Measurements from ENCODE around the gene GPATCH1.

Gene GPATCH1

DNA sequence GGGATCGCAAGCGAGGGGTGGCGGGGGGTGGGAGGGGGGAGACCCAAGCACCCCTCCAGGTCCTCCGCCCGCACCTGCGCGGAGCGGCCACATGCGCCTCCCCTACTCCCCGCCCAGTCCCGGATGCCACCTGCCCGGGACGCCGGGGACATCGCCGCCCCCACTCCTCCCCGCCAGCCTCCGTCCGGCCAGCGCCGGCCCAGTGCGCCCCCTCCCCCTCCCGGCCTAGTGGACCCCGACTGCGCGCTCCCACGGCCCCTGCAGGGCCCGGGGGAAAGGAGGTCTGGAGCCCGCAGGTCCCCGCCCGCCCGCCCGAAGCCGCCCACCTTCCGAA is 16.6 kb upstream of the GPATCH1 start:
- DNase-seq, result peak; percentile 47

- peak; percentile 79 for DNase-seq
Measured at GRCh38 chr19:33064792-33065550, 16.0 kb upstream of the GPATCH1 start, which contains the start of gene RHPN2. Gene RHPN2, minus strand, starts transcription at chr19:33064888. Its CDS starts 36 bp downstream, at chr19:33064852.

DNA sequence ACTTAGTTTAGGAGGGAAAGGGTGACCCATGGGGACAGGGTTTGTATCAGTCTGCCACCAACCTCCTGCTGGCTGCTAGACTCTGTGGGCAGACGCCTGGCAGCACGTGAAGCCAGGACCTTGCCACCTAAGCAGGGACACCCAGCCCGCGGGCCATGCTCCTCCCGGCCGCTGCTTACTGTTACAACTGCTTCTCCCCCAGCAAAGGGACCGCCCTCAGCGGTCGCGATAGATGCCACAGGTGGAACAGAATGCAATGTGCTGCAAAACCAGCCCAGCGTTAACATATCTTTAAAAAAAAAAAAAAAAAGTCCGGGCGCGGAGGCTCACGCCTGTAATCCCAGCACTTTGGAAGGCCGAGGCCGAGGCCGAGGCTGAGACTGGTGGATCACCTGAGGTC is 14.4 kb upstream of the GPATCH1 start:
- DNase-seq, result no peak

- no peak for DNase-seq
Measured at GRCh38 chr19:33067121-33067520, 13.9 kb upstream of the GPATCH1 start.

GRCh38 chr19:33071887-33072286 is 9.1 kb upstream of the GPATCH1 start:
- DNase-seq, result no peak

DNA sequence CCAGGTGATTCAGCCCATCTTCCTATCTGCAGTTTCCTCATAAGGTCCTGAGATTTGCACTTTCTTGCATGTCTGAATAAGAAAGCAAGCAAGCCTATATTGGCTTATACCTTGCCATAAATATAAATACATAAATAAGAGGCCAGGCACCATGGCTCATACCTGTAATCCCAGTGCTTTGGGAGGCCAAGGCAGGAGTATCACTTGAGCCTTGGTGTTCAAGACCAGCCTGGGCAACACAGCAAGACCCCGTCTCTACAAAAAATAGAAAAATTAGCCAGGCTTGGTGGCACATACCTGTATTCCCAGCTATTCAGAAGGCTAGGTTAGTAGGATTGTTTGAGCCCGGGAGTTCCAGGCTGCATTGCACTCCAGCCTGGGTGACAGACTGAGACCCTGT is 5.5 kb upstream of the GPATCH1 start:
- DNase-seq, result no peak

DNA sequence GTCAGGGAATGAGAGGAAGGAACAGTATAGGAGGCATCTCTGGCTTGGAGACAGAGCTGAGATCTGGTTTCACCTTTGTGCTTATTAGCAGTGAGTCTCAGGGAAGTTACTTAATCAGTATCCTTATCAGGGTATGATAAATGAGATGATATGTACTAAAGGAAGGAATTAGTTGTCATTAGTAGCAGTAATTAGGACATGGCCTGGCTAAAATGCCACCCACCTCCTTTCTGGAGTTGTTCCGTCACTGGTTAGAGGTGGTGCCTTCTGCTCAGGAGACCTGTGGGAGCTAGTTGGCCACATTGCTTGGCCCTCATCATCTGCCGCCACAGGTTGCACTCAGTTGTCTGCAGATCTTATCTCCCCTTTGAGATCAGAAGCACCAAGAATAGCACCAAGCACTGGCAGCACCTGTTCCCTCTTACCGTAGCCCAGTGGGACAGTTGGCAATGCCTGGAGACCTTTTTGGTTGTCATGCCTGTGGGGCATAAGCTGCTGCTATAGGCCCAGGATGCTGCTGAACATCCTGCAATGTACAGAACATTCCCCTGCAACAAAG is 4.7 kb downstream of the GPATCH1 start:
- no peak for DNase-seq

- no peak for DNase-seq
Measured at GRCh38 chr19:33086955-33087354, 6.0 kb downstream of the GPATCH1 start.

- no peak for DNase-seq
Measured at GRCh38 chr19:33089010-33089409, 8.0 kb downstream of the GPATCH1 start.

GRCh38 chr19:33090179-33090578 is 9.2 kb downstream of the GPATCH1 start:
- no peak for DNase-seq

GRCh38 chr19:33093420-33094210 is 12.6 kb downstream of the GPATCH1 start:
- no peak for DNase-seq

DNA sequence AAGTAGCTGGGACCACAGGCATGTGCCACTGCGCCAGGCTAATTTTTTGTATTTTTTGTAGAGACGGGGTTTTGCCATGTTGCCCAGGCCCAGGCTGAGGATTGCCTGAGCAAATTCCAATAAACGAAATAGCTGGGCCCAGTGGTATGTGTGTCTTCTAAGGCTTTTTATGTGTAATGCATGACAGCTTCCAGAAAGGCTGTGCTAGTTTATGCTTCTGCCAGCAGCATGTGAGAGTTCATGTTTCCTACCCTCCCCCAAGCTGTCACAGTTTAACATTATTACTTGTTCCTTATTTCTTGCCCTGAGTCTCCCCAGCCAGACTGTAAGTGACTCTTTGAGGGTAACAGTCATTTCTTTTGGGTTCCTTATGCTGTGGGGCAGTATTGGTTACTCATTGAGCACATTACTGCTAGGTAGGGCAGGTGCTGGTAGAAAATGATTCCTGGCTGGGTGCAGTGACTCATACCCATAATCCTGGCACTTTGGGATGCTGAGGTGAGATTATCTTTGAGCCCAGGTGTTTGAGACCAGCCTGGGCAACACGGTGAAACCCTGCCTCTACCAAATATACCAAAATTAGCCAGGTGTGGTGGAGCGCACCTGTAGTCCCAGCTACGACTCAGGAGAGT is 13.6 kb downstream of the GPATCH1 start:
- no peak for DNase-seq

DNA sequence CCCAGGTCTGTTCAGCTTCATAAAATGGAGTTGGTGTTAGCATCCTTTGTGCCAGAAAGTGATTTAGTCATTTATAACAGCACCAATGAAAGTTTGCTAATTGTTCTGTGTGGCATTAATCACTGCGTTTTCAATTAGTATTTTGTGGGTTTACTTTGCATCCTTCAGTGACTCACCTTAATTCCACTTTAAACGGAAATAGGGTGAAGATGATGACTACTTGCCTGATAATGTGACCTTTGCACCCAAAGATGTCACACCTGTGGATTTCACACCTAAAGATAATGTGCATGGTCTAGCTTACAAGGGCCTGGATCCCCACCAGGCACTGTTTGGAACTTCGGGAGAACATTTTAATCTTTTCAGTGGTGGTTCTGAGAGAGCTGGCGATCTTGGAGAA is 15.0 kb downstream of the GPATCH1 start:
- DNase-seq, result no peak

GRCh38 chr19:33098055-33098534 is 17.1 kb downstream of the GPATCH1 start:
- DNase-seq, result no peak

GRCh38 chr19:33100894-33101644 is 20.1 kb downstream of the GPATCH1 start:
- DNase-seq, result no peak

GRCh38 chr19:33102893-33103292 is 21.9 kb downstream of the GPATCH1 start:
- DNase-seq, result no peak

- no peak for DNase-seq
Measured at GRCh38 chr19:33108161-33108560, 27.2 kb downstream of the GPATCH1 start.

GRCh38 chr19:33110137-33110910 is 29.3 kb downstream of the GPATCH1 start:
- DNase-seq, result no peak

DNA sequence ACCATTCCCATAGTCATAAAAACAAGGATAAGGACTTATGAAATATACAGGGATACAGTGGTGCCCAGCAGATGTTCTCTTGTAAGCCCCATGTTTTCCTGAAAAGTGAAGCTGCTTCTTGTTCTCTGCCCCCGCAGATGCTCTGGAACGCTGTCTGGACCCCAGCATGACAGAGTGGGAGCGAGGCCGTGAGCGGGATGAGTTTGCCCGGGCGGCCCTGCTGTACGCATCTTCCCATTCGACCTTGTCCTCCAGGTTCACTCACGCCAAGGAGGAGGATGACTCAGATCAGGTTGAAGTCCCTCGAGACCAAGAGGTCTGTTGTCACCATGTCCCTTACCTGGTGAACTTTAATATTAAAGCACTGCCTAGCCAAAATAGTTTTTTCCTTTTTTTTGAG is 30.6 kb downstream of the GPATCH1 start:
- DNase-seq, result no peak

- no peak for DNase-seq
Measured at GRCh38 chr19:33114312-33114711, 33.3 kb downstream of the GPATCH1 start.

DNA sequence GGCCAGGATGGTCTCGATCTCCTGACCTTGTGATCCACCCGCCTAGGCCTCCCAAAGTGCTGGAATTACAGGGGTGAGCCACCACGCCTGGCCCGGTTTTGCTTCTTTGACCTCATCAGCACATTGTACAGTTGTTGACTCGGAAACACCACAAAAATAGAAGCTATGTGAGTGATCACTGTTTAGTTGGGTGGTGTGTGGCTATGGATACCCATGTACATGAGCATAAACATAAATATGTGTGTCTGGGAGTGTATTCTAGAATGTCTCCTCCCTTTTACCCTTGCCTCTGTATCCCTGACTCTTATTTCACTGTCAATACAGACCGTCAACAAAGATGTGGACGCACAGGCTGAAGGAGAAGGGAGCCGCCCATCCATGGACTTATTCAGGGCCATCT is 36.5 kb downstream of the GPATCH1 start:
- DNase-seq, result no peak

GRCh38 chr19:33118643-33119042 is 37.7 kb downstream of the GPATCH1 start:
- no peak for DNase-seq
